ACC112 (cell line): ENCODE measurements around the gene MEGF6.

ENCODE experiments used
- H2AFZ ChIP-seq: fragments of 200-600 bp; sonication (generic); one replicate; pipeline ENCODE4 v1.6.0; 2017; ENCODE audit warnings: antibody characterized with exemption, low read length; ENCODE audit not compliant: unreplicated experiment
- H3K27ac ChIP-seq: fragments of 200-600 bp; sonication (generic); 2 replicates; pipeline ENCODE4 v1.5.1; 2014; ENCODE audit warnings: low read depth, mild to moderate bottlenecking, antibody characterized with exemption, low read length, moderate library complexity
- H3K27me3 ChIP-seq: fragments of 200-600 bp; sonication (generic); 2 replicates; pipeline ENCODE4 v1.6.1; 2014; ENCODE audit warnings: mild to moderate bottlenecking, antibody characterized with exemption, low read length, moderate library complexity, mixed read lengths; ENCODE audit not compliant: insufficient read depth
- H3K36me3 ChIP-seq: fragments of 200-600 bp; sonication (generic); 2 replicates; pipeline ENCODE4 v1.6.1; 2016; ENCODE audit warnings: mild to moderate bottlenecking, antibody characterized with exemption, low read length, moderate library complexity, mixed read lengths; ENCODE audit not compliant: insufficient read depth
- H3K4me1 ChIP-seq: fragments of 200-600 bp; sonication (generic); one replicate; pipeline ENCODE4 v1.6.1; 2016; ENCODE audit warnings: low read length, mixed read lengths; ENCODE audit not compliant: insufficient read depth, unreplicated experiment, control insufficient read depth
- H3K4me3 ChIP-seq: fragments of 200-600 bp; sonication (generic); 2 replicates; pipeline ENCODE4 v1.5.1; 2014; ENCODE audit warnings: mild to moderate bottlenecking, low read depth, low read length
- H3K79me2 ChIP-seq: fragments of 200-600 bp; sonication (generic); one replicate; pipeline ENCODE4 v1.6.0; 2016; ENCODE audit warnings: low read length; ENCODE audit not compliant: control insufficient read depth, unreplicated experiment, insufficient read depth

MEGF6 gene

DNA sequence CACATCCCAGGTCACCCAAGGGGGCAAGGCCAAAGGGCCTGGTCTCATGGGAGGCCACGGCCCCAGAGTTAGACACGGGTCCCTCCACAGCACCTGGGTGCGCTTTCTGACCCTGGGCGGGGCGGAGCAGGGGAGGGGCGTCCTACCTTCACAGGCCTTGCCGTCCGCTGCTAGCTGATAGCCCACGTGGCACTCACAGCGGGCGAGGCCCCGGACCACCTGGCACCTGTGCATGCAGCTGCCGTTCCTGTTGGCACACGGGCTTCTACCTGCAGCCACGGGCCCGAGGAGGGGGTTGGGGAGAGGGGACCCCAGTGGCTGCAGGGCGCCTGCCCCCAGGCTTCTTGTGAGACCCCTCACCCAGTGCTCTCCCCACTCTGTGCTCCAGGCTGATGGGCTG is 96.9 kb downstream of the MEGF6 start:
- Histone ChIP-seq H3K4me3 (no peak overlapping the region), H2AFZ (no peak overlapping the region), H3K79me2 (no peaks in the 10 kb centered on the region), H3K36me3 (0 out of 2 replicates have a peak, but pooled peaks cover 4% of the 10 kb centered on the region), H3K27me3 (no peaks in the 10 kb centered on the region), H3K4me1 (no peaks in the 10 kb centered on the region), H3K27ac (no peak overlapping the region)

DNA sequence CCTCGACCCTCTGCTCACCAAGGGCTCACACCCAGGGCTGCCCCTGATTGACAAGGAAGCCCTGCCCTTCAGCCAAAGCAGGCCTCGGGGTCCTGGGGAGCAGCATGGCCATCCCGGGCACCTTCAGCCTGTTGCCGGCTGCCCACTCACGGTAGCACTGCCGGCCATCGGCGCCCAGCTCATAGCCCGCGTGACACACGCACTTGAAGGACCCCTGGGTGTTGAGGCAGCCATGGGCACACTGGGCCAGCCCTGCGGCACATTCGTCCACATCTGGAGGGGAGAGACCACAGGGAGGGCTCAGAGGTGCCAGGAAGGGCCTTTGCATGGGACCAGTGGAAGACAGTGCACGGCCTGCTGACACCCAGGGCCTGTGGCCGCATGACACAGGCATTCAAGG is 99.5 kb downstream of the MEGF6 start:
- Histone ChIP-seq H3K27me3 (no peaks in the 10 kb centered on the region), H2AFZ (no peak overlapping the region), H3K4me1 (no peaks in the 10 kb centered on the region), H3K4me3 (no peak overlapping the region), H3K27ac (no peak overlapping the region), H3K79me2 (no peaks in the 10 kb centered on the region), H3K36me3 (0 out of 2 replicates have a peak, but pooled peaks cover 4% of the 10 kb centered on the region)

DNA sequence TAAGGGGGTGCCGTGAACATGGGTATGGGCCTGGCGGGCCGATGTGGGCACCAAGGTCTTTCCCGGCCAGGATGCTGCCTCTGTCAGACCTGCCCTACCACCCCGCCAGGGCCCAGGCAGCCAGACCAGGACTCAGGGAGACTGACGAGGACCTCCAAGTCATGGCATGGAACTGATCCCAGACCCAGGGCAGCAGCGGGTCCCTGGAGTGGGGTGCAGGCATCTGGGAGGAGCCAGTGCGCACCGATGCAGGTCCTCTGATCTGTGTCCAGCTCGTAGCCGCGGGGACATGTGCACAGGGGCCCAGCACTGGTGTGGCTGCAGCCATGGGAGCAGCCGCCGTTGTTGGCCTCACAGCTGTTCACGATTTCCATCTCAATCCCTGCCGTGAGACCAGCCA is 100.0 kb downstream of the MEGF6 start:
- Histone ChIP-seq H3K27ac (no peak overlapping the region), H3K4me3 (no peak overlapping the region), H3K4me1 (no peaks in the 10 kb centered on the region), H2AFZ (no peak overlapping the region), H3K27me3 (no peaks in the 10 kb centered on the region), H3K79me2 (no peaks in the 10 kb centered on the region), H3K36me3 (0 out of 2 replicates have a peak, but pooled peaks cover 4% of the 10 kb centered on the region)

DNA sequence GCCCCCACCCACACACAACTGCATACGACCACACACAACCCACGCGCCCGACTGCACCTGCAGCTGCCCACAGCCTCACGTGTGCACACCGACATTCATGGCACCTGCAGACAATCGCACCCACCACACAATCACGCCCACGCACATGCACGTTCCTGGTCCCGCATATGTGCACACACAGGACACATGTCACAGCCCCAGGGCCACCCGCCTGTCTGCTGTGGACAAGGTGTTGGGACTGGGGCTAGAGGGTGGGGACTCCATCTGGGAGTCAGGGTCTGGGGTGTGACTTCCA is 100.4 kb downstream of the MEGF6 start:
- H3K4me1 ChIP-seq: no peaks in the 10 kb centered on the region
- no peak overlapping the region for H3K4me3 ChIP-seq
- H3K27me3 ChIP-seq: no peaks in the 10 kb centered on the region
- 0 out of 2 replicates have a peak, but pooled peaks cover 4% of the 10 kb centered on the region for H3K36me3 ChIP-seq
- H2AFZ ChIP-seq: no peak overlapping the region
- no peaks in the 10 kb centered on the region for H3K79me2 ChIP-seq
- no peak overlapping the region for H3K27ac ChIP-seq

DNA sequence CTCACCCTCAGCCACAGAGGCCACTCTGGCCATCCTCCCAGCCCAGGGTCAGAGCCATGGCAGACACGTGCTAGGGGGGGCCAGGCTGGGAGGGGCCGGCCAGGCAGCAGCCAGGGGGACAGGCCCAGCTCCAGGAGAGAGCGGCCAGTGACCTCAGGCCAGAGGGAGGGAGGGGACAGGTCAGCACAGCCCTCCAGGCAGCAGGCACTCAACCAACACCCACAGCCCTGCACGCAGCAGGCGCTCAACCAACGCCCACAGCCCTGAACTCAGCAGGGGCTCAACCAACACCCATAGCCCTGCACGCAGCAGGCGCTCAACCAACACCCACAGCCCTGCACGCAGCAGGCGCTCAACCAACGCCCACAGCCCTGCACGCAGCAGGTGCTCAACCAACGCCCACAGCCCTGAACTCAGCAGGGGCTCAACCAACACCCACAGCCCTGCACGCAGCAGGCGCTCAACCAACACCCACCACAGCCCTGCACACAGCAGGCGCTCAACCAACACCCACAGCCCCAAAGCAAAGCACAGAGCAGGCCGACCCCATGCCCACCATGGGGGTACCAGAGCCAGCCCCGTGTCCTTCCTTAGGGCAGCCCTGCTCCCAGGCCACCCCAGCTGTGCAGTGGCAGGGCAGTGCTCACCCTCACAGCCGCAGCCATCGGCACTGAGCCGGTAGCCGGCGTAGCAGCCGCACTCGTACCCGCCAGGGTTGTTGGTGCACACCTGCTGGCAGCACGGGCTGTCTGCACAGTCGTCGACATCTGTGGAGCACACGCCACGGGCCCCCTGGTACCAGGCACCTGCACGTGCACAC is 101.0 kb downstream of the MEGF6 start:
- Histone ChIP-seq H3K79me2 (no peaks in the 10 kb centered on the region), H3K36me3 (0 out of 2 replicates have a peak, but pooled peaks cover 4% of the 10 kb centered on the region), H2AFZ (no peak overlapping the region), H3K4me1 (peaks cover under 1% of the 10 kb centered on the region), H3K4me3 (no peak overlapping the region), H3K27ac (no peak overlapping the region), H3K27me3 (no peaks in the 10 kb centered on the region)

DNA sequence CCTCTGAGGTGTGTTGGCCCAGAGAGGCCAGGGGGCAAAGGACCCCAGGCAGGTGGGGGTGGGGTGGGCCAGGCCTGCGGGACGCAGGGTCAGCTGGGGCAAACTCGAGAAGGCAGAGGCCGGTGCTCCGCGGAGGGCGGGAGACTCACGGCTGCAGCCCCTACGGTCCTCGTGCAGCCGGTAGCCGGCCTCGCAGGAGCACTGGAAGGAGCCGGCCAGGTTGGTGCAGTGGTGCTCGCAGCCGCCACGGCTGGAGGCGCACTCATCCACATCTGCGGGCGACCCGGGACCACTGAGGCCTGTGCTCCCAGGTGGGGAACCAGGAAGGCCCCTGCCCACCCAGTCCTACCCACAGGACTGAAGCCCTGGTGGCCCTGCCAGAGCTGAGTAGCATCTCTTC is 101.6 kb downstream of the MEGF6 start:
- Histone ChIP-seq H3K27ac (no peak overlapping the region), H2AFZ (no peak overlapping the region), H3K79me2 (no peaks in the 10 kb centered on the region), H3K4me3 (no peak overlapping the region), H3K4me1 (peaks cover 7% of the 10 kb centered on the region), H3K36me3 (0 out of 2 replicates have a peak, but pooled peaks cover 4% of the 10 kb centered on the region), H3K27me3 (no peaks in the 10 kb centered on the region)

DNA sequence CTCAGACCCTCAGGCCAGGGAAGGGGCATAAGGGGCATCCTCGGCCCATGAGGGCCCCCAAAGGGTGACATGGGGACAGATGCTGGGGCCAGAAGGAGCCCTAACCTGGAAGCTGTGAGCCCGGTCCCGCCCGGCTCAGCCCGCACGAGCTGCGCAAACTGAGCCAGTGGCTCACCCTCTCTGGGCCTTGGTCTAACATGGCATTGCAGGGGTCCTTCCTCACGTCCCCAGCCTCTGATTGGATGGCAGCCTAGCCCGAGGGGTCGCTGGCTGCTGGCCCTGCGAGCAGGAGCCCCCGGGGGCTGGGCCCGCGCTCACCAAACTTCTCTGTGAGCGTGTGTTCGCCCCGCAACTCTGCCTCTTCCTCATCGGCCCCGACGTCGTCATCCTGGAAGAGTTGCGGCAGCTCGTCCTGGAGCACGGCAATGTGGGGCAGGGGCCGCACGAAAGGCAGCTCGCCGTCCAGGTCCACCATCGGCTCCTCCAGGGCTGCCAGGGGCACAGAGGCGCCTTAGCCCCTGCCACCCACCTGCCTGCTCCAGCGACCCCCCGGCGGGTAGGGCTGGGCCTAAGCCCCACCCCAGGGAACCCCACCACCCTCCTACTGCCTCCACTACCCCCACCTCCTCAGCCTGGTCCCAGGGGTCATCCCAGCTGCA is 102.4 kb downstream of the MEGF6 start:
- Histone ChIP-seq H3K27ac (no peak overlapping the region), H3K4me1 (peaks cover 13% of the 10 kb centered on the region), H3K4me3 (no peak overlapping the region), H3K36me3 (0 out of 2 replicates have a peak, but pooled peaks cover 4% of the 10 kb centered on the region), H2AFZ (no peak overlapping the region), H3K79me2 (no peaks in the 10 kb centered on the region), H3K27me3 (no peaks in the 10 kb centered on the region)

DNA sequence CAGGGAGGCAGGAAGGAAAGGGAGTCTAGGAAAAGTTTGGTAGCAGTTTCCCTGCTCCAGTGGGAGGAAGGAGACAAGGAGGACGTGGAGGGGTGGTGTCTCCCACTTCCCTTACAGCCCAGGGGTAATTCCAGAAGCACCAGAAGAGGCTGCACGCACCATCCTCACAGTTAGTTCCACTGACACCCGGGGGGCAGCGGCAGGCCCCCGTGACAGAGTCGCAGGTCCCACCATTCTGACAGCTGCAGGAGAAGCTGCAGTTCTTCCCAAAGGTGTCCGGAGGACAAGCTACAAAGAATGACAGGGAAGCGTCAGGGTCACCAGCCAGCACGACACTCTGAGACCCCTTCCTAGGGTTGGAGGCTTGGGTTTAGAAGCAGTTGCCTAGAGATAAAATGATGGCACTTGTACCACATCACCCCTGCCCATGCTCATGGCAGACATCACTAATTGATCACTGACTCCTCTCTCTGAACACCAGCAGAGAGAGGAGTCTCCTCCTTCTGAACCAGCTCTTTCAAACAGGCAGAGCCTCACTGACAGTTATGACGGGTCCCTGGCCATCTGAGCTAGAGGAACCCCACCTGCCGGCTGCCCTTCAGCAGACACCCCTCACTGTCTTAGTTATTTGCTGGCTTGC is 103.6 kb downstream of the MEGF6 start:
- H3K27ac ChIP-seq: no peak overlapping the region
- peaks cover 23% of the 10 kb centered on the region for H3K4me1 ChIP-seq
- H2AFZ ChIP-seq: no peak overlapping the region
- H3K4me3 ChIP-seq: no peak overlapping the region
- H3K27me3 ChIP-seq: no peaks in the 10 kb centered on the region
- H3K79me2 ChIP-seq: no peaks in the 10 kb centered on the region
- 0 out of 2 replicates have a peak, but pooled peaks cover 3% of the 10 kb centered on the region for H3K36me3 ChIP-seq

DNA sequence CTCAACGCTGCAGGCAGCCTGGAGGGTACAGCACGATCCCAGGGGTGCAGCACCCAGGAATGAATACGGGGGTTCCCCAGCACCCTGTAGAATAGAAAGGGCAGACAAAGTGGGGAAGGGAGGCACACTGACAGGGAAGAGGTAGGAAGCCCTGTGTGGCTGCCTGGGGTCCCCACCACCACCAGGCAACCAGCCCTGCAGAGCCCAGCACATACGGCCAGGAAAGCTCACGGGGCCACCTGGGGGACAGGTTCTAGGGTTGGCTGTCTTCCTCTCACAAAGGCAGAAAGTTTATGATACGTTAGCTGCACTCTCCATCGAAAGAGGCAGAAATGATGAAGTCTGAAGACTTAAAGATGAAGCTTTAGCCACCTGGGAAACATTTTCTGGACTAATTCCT is 104.4 kb downstream of the MEGF6 start:
- no peak overlapping the region for H3K27ac ChIP-seq
- no peak overlapping the region for H2AFZ ChIP-seq
- H3K4me1 ChIP-seq: peaks cover 23% of the 10 kb centered on the region
- H3K79me2 ChIP-seq: no peaks in the 10 kb centered on the region
- no peaks in the 10 kb centered on the region for H3K36me3 ChIP-seq
- no peak overlapping the region for H3K4me3 ChIP-seq
- H3K27me3 ChIP-seq: no peaks in the 10 kb centered on the region

DNA sequence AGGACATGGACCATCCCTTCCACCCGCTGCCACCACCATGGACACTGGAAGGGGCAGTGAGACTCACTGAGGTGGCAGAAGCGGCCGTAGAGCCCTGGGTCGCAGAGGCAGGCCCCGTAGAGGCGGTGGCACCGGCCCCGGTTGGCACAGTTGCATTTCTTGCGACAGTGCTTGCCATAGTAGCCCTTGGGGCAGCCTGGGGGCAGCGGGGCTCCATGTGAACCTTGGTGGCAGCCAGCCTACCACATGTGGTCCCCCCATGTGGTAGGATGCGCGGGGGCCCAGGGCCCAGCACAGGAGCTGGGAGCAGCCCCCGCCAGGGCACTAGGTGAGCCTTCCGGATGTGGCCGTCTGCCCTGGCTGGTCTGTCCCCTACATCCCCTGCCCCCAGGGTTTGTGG is 105.3 kb downstream of the MEGF6 start:
- no peak overlapping the region for H3K27ac ChIP-seq
- no peak overlapping the region for H2AFZ ChIP-seq
- H3K4me3 ChIP-seq: no peak overlapping the region
- H3K27me3 ChIP-seq: no peaks in the 10 kb centered on the region
- H3K4me1 ChIP-seq: peaks cover 23% of the 10 kb centered on the region
- no peaks in the 10 kb centered on the region for H3K36me3 ChIP-seq
- no peaks in the 10 kb centered on the region for H3K79me2 ChIP-seq
